GM10266 (cell line): ENCODE results near the gene BOLL.
"Not testable (repeated sequence)": the region's sequence is repeated elsewhere in the genome, so short reads cannot be mapped to it uniquely, and the experiment has no call there.

Source experiments
- DNase-seq: peaks from one replicate; pipeline ENCODE4 v3.0.0; 2012; ENCODE audit errors: extremely low spot score
- TF ChIP-seq, protein P1 (sequence below): IDR thresholded peaks from 2 replicates; pipeline ENCODE4 v1.5.1; 2012; ENCODE audit warnings: mild to moderate bottlenecking, low read depth; ENCODE audit not compliant: control insufficient read depth, insufficient read depth; ENCODE audit errors: missing control alignments

Gene BOLL

DNA sequence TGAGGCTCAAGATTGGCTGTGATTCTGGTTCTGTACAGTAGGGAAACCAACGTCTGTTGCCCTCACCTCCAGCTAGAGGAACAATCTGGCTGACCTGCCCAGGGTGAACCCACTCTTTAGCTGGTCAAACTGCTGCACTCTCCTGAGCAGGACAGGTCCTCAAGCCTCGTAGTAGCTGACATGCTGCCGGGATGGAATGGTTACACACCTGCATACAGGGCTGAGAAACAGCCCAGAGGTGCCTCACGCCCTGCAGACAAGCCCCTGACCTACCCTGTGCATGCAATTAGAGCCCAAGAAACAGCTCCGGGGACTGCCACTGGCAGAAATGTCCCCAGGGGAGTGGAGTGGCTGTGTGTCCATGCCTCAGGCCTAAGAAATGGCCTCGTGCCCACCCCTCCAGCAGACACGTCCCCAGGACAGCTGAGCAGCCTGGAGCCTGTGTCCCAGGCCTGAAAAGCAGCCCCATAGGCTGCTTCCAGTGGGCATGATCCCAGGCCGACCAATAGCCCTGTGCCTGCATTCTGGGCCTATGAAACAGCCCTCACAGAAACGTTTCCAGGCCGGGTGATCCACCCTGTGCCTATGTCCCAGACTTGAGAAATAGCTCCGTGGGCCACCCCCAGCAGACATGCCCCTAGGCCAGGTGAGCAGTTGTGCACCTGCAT lies 25.4 kb downstream of the BOLL start:
- DNase-seq = no peak
- TF ChIP-seq, protein P1, sequence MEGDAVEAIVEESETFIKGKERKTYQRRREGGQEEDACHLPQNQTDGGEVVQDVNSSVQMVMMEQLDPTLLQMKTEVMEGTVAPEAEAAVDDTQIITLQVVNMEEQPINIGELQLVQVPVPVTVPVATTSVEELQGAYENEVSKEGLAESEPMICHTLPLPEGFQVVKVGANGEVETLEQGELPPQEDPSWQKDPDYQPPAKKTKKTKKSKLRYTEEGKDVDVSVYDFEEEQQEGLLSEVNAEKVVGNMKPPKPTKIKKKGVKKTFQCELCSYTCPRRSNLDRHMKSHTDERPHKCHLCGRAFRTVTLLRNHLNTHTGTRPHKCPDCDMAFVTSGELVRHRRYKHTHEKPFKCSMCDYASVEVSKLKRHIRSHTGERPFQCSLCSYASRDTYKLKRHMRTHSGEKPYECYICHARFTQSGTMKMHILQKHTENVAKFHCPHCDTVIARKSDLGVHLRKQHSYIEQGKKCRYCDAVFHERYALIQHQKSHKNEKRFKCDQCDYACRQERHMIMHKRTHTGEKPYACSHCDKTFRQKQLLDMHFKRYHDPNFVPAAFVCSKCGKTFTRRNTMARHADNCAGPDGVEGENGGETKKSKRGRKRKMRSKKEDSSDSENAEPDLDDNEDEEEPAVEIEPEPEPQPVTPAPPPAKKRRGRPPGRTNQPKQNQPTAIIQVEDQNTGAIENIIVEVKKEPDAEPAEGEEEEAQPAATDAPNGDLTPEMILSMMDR = no peak

DNA sequence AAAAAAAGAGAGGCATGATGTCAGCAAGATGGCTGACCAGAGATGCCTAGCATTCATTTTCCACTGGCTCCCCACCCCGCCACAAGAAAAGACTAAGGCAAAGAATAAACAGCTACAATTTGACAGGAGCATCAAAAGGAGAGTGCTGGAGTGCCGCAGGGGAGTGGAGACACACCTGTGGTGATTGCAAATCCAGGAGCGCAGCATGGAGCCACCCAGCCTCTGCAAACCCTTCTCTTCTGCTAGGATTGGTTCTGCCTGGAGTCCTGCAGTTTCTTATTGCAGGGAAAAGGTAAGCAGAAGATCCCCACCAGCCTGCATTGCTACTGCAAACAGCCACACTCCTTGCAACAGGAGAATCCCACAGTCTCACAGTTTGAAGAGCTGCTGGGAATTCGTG lies 26.1 kb downstream of the BOLL start:
- DNase-seq = no peak
- TF ChIP-seq, protein P1 = no peak

DNA sequence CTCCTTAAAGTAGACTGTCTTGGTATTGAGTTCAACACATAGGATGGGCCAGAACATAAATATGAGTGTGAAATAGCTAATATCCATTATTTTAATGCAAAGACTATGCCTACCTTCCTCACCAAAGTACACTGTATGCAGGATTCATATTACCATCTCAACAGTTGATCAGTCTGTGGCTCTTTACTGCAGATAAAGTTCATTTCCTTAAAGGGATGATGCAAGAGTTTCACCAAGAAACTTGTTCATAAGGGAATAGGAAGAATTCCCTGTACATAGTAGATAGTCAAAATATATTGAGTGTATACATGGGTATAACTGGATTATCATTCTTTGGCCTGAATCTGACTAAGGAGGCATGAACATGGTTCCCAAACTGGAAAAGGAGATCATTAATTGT lies 44.9 kb downstream of the BOLL start:
- TF ChIP-seq, protein P1 = no peak
- no peak for DNase-seq

DNA sequence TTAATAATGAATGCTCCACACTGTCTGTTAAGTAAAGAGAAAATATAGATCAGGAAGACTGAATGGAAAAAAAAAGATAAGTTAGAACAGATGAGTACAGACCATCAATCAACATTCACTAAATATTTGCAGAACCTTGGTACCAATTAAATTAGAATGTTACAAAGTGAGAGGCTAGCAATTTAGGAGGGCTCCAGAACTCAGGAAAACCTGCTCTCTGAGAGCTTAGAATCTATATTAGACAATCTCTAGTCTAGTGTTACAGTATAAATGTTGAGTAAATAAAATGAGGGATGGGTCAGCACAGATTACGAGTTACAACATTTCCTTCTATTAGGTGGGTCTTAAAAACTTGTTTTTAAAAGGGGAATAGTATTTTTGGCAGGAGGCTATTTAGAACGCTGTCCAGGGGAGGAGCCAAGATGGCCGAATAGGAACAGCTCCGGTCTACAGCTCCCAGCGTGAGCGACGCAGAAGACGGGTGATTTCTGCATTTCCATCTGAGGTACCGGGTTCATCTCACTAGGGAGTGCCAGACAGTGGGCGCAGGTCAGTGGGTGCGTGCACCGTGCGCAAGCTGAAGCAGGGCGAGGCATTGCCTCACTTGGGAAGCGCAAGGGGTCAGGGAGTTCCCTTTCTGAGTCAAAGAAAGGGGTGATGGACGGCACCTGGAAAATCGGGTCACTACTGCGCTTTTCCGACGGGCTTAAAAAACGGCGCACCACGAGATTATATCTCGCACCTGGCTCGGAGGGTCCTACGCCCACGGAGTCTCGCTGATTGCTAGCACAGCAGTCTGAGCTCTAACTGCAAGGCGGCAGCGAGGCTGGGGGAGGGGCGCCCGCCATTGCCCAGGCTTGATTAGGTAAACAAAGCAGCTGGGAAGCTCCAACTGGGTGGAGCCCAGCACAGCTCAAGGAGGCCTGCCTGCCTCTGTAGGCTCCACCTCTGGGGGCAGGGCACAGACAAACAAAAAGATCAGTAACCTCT lies 56.3 kb downstream of the BOLL start:
- not testable (repeated sequence) for DNase-seq

DNA sequence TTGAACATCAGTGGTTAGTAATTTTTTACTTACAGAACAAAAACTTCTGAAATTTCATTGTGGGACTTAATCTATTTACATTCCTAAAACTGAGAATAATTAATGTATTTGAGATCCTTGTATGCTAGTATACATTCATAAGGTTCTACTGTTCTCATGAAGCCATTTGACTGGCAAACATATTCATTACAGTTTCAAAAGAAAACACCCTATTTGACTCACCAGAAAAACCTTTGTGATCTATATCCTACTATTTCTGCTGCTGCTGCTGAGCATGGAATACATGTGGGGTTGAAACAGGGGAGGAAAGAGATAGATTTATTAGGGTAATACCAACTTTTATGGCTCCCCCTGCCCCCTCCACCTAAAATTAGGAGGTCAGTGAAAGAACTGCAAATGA lies 58.1 kb downstream of the BOLL start:
- TF ChIP-seq, protein P1 = no peak
- no peak for DNase-seq

DNA sequence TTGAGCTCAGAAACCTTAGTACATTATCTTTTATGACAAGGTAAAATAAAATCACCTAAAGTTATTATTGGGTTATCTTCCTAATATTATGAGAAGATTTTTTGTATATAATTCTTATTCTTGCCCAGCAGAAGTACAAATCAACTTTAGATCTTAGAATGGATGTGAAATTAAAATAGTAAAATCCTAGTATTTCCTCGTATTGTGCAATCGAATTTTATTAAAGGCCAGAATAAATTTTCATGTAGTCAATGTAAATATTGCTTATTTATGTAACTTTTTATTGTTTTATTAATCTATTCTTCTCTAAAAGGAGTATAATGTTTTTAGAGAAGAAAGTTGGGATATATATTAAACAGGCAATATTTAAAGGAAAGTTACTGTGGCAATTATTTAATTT lies 67.3 kb downstream of the BOLL start:
- TF ChIP-seq, protein P1 = no peak
- DNase-seq = no peak

DNA sequence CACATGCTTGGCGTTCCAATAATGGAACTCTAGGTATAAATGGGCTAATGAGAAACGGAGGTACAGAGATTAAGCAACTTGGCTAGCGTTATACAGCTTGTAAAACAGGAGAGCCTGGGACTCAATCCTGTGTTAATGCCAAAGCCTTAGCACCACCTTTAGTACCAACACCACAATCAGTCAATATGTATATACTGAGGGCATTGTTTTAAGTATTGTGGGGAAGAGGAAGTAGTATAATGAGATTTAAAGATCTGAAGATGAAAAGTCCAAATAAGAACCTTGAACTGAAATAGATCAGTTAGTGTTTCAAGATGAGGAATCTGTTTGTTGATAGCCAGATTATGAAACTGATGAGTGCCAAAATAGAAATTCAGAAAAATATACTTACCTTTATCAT lies 71.8 kb downstream of the BOLL start:
- DNase-seq = no peak
- TF ChIP-seq, protein P1 = no peak
